Karpas-422 (cell line): ENCODE data around the gene TMEM271. TPM values are rescaled to one million over a fixed set of nuclear protein-coding genes. Genes with fewer than 3 reads are reported as not detected.

Source experiments
- DNase-seq: peaks from one replicate; pipeline ENCODE4 v3.0.0-alpha.2; 2015
- H2AFZ ChIP-seq: fragments of 200-600 bp; sonication (generic); 2 replicates; pipeline ENCODE4 v1.6.1; 2014; ENCODE audit warnings: antibody characterized with exemption, low read length, mixed read lengths
- H3K27ac ChIP-seq: fragments of 200-600 bp; sonication (generic); 2 replicates; pipeline ENCODE4 v1.5.1; 2014; ENCODE audit warnings: mild to moderate bottlenecking, low read length, moderate library complexity
- H3K27me3 ChIP-seq: fragments of 200-600 bp; sonication (generic); 2 replicates; pipeline ENCODE4 v1.6.1; 2014; ENCODE audit warnings: low read length, mixed read lengths
- H3K36me3 ChIP-seq: fragments of 200-600 bp; sonication (generic); 2 replicates; pipeline ENCODE4 v1.6.1; 2014; ENCODE audit warnings: low read length, mixed read lengths; ENCODE audit not compliant: insufficient read depth
- H3K4me1 ChIP-seq: fragments of 200-600 bp; sonication (generic); 2 replicates; pipeline ENCODE4 v1.6.1; 2014; ENCODE audit warnings: mild to moderate bottlenecking, low read length, mixed read lengths
- H3K4me2 ChIP-seq: fragments of 200-600 bp; sonication (generic); 2 replicates; pipeline ENCODE4 v1.6.1; 2014; ENCODE audit warnings: low read length, low read depth, mild to moderate bottlenecking; ENCODE audit not compliant: poor library complexity, severe bottlenecking
- H3K4me3 ChIP-seq: fragments of 200-600 bp; sonication (generic); 2 replicates; pipeline ENCODE4 v1.5.1; 2014; ENCODE audit warnings: mild to moderate bottlenecking, antibody characterized with exemption, low read length, mixed read lengths
- H3K79me2 ChIP-seq: fragments of 200-600 bp; sonication (generic); 2 replicates; pipeline ENCODE4 v1.6.1; 2014; ENCODE audit warnings: mild to moderate bottlenecking, low read length, mixed read lengths
- H3K9ac ChIP-seq: fragments of 200-600 bp; sonication (generic); 2 replicates; pipeline ENCODE4 v1.6.0; 2014; ENCODE audit warnings: low read length
- H3K9me2 ChIP-seq: fragments of 200-600 bp; sonication (generic), shearing (Covaris generic); replicated peaks from 2 replicates; pipeline ENCODE4 v1.6.0; 2014; ENCODE audit warnings: mild to moderate bottlenecking, low read length, moderate library complexity; ENCODE audit not compliant: insufficient read depth
- H3K9me3 ChIP-seq: fragments of 300-700, 200-600 bp; sonication (generic); 2 replicates; pipeline ENCODE4 v1.6.1; 2014; ENCODE audit warnings: low read length, mixed read lengths
- H4K20me1 ChIP-seq: fragments of 200-600 bp; sonication (generic); 2 replicates; pipeline ENCODE4 v1.6.1; 2014; ENCODE audit warnings: mild to moderate bottlenecking, antibody characterized with exemption, low read length, low read depth; ENCODE audit not compliant: insufficient read depth
- total RNA-seq: library from RNA; depleted of rRNA; stranded (reverse); fragments of >200 nt; shearing (Covaris generic); gene quantifications from 2 replicates; pipeline ENCODE4 v1.2.3, GENCODE V29; 2014; ENCODE audit warnings: low replicate concordance

Gene TMEM271
- total RNA-seq, 1 experiment from 2014 or later, result not detected

GRCh38 chr4:621296-622070 lies 45.4 kb upstream of the TMEM271 start:
- H3K9me3 ChIP-seq, result no peaks in the 10 kb centered on the region
- no peak overlapping the region for H3K9ac ChIP-seq
- H3K4me3 ChIP-seq, result no peak overlapping the region
- no peak overlapping the region for H3K4me2 ChIP-seq
- no peak overlapping the region for H3K27ac ChIP-seq
- no peaks in the 10 kb centered on the region for H4K20me1 ChIP-seq
- H3K79me2 ChIP-seq, result no peaks in the 10 kb centered on the region
- H3K27me3 ChIP-seq, result no peaks in the 10 kb centered on the region
- H2AFZ ChIP-seq, result no peak overlapping the region
- DNase-seq, result no peak
- no peaks in the 10 kb centered on the region for H3K9me2 ChIP-seq
- H3K36me3 ChIP-seq, result no peaks in the 10 kb centered on the region
- H3K4me1 ChIP-seq, result no peaks in the 10 kb centered on the region

DNA sequence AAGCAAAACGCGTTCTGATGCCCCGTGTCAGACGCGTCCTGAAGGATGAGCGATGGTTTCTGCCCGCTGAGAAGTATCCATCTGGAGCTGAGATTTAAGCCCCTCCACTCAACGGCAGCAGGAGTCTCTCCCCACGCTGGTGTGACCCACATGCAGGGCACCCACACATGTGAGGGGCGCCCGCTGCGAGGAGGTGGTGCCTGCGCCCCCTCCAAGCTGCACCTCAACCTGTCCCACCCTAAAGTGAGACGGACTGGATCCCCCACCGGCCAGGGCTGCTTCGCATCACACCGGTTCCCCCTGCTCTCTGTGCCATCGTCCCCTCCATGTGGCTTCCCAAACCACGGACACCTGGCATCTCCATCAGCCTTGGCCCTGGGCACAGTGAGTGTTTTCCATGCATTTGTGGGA lies 44.8 kb upstream of the TMEM271 start:
- DNase-seq, result no peak
- H3K9me2 ChIP-seq, result no peaks in the 10 kb centered on the region
- H3K27ac ChIP-seq, result no peak overlapping the region
- no peaks in the 10 kb centered on the region for H4K20me1 ChIP-seq
- H3K4me3 ChIP-seq, result no peak overlapping the region
- no peak overlapping the region for H2AFZ ChIP-seq
- H3K36me3 ChIP-seq, result no peaks in the 10 kb centered on the region
- H3K9ac ChIP-seq, result no peak overlapping the region
- no peaks in the 10 kb centered on the region for H3K9me3 ChIP-seq
- no peaks in the 10 kb centered on the region for H3K79me2 ChIP-seq
- H3K27me3 ChIP-seq, result no peaks in the 10 kb centered on the region
- no peaks in the 10 kb centered on the region for H3K4me1 ChIP-seq
- H3K4me2 ChIP-seq, result no peak overlapping the region

DNA sequence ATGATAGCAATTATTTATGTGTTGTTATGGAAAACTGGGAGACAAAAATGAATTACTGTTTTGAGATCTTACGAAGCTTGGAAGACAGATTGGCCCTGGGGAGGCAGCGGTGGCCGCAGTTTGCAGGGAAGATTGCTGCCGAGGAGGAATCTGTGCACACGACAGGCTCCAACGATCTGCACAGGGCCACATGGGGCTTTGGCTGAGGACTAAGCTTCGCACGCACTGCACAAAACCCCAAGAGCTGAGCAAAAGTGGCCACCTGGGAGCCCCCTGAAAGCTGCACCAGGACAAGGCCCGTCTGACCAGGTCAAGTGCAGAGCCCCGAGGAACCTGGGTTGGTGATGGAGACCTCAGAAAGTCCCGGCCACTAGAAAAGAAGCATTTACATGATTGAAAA lies 44.1 kb upstream of the TMEM271 start:
- H3K36me3 ChIP-seq, result no peaks in the 10 kb centered on the region
- no peaks in the 10 kb centered on the region for H3K4me1 ChIP-seq
- DNase-seq, result no peak
- H2AFZ ChIP-seq, result no peak overlapping the region
- H3K79me2 ChIP-seq, result no peaks in the 10 kb centered on the region
- H4K20me1 ChIP-seq, result no peaks in the 10 kb centered on the region
- no peaks in the 10 kb centered on the region for H3K27me3 ChIP-seq
- no peak overlapping the region for H3K9ac ChIP-seq
- H3K9me3 ChIP-seq, result no peaks in the 10 kb centered on the region
- H3K4me3 ChIP-seq, result no peak overlapping the region
- H3K27ac ChIP-seq, result no peak overlapping the region
- H3K9me2 ChIP-seq, result no peaks in the 10 kb centered on the region
- no peak overlapping the region for H3K4me2 ChIP-seq

- Histone ChIP-seq H3K9ac (no peak overlapping the region), H3K27me3 (no peaks in the 10 kb centered on the region), H2AFZ (no peak overlapping the region), H3K4me1 (no peaks in the 10 kb centered on the region), H3K9me3 (no peaks in the 10 kb centered on the region), H3K27ac (no peak overlapping the region), H3K4me2 (no peak overlapping the region), H3K79me2 (no peaks in the 10 kb centered on the region), H3K9me2 (no peaks in the 10 kb centered on the region), H3K4me3 (no peak overlapping the region), H4K20me1 (no peaks in the 10 kb centered on the region), H3K36me3 (no peaks in the 10 kb centered on the region)
- DNase-seq, result no peak
Observed at GRCh38 chr4:617644-618641, 41.8 kb upstream of the TMEM271 start.

- H3K4me2 ChIP-seq, result no peak overlapping the region
- H3K4me1 ChIP-seq, result no peaks in the 10 kb centered on the region
- H3K27ac ChIP-seq, result no peak overlapping the region
- DNase-seq, result no peak
- no peak overlapping the region for H3K4me3 ChIP-seq
- H4K20me1 ChIP-seq, result no peaks in the 10 kb centered on the region
- no peaks in the 10 kb centered on the region for H3K79me2 ChIP-seq
- no peaks in the 10 kb centered on the region for H3K9me2 ChIP-seq
- H3K36me3 ChIP-seq, result no peaks in the 10 kb centered on the region
- no peak overlapping the region for H2AFZ ChIP-seq
- no peaks in the 10 kb centered on the region for H3K27me3 ChIP-seq
- no peaks in the 10 kb centered on the region for H3K9me3 ChIP-seq
- no peak overlapping the region for H3K9ac ChIP-seq
Observed at GRCh38 chr4:616911-617643, 41.0 kb upstream of the TMEM271 start.

DNA sequence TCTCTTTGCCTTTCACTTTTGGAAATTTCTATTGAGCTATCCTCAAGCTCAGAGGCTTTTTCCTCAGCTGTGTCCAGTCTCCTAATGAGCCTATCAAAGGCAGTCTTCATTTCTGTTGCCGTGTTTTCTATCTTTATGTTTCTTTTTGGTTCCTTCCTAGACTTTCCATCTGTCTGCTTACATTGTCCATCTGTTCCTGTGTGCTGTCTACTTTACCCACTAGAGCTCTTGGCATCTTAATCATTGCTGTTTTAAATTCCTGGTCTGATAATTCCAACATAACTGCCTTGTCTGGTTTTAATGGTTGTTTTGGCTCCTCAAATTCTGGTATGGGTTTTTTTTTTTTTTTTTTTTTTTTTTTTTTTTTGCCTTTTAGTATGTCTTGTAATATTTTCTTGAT lies 40.0 kb upstream of the TMEM271 start:
- no peaks in the 10 kb centered on the region for H3K9me3 ChIP-seq
- H3K4me3 ChIP-seq, result no peak overlapping the region
- no peaks in the 10 kb centered on the region for H3K4me1 ChIP-seq
- H3K79me2 ChIP-seq, result no peaks in the 10 kb centered on the region
- H3K27me3 ChIP-seq, result no peaks in the 10 kb centered on the region
- no peak for DNase-seq
- H3K9me2 ChIP-seq, result no peaks in the 10 kb centered on the region
- no peak overlapping the region for H3K9ac ChIP-seq
- no peak overlapping the region for H2AFZ ChIP-seq
- H3K36me3 ChIP-seq, result no peaks in the 10 kb centered on the region
- no peak overlapping the region for H3K4me2 ChIP-seq
- no peaks in the 10 kb centered on the region for H4K20me1 ChIP-seq
- H3K27ac ChIP-seq, result no peak overlapping the region

GRCh38 chr4:613126-613525 lies 37.0 kb upstream of the TMEM271 start:
- Histone ChIP-seq H3K4me1 (no peaks in the 10 kb centered on the region), H3K9ac (no peak overlapping the region), H3K36me3 (no peaks in the 10 kb centered on the region), H3K4me3 (no peak overlapping the region), H3K4me2 (no peak overlapping the region), H4K20me1 (no peaks in the 10 kb centered on the region), H3K9me2 (no peaks in the 10 kb centered on the region), H2AFZ (no peak overlapping the region), H3K9me3 (no peaks in the 10 kb centered on the region), H3K79me2 (no peaks in the 10 kb centered on the region), H3K27me3 (no peaks in the 10 kb centered on the region), H3K27ac (no peak overlapping the region)
- no peak for DNase-seq

DNA sequence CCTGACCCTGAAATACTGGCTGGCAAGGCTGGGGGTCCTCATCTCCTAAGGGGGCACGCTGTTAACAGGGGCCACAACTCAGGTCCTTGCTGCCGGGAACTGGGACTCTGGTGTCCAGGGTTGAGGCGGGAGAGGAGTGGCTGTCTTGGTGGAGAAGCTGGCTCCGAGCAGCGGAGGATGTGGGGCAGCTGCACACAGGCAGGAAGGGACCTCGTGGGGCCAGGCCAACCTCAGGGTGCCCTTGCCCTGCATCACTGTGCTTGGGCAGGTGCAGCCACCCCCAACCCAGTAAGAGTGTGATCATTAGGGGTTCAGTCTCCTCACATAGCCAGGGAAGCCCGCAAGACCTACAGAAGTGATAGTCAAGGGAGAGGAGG lies 36.6 kb upstream of the TMEM271 start:
- H2AFZ ChIP-seq, result no peak overlapping the region
- no peaks in the 10 kb centered on the region for H4K20me1 ChIP-seq
- no peak overlapping the region for H3K4me2 ChIP-seq
- H3K9ac ChIP-seq, result no peak overlapping the region
- no peaks in the 10 kb centered on the region for H3K36me3 ChIP-seq
- no peaks in the 10 kb centered on the region for H3K4me1 ChIP-seq
- H3K27ac ChIP-seq, result no peak overlapping the region
- no peaks in the 10 kb centered on the region for H3K79me2 ChIP-seq
- no peak for DNase-seq
- no peaks in the 10 kb centered on the region for H3K27me3 ChIP-seq
- no peaks in the 10 kb centered on the region for H3K9me3 ChIP-seq
- H3K9me2 ChIP-seq, result no peaks in the 10 kb centered on the region
- H3K4me3 ChIP-seq, result no peak overlapping the region
